Aorta (tissue), 5 donors: ENCODE results near the gene TMEM236. TPM values are rescaled to one million over a fixed set of nuclear protein-coding genes. Genes with fewer than 3 reads are reported as not detected.

Experiments used
- ATAC-seq: fragments of 200-7000 bp; cut with Tn5 transposase; one replicate; pipeline ENCODE4 v1.9.1; 2022; ENCODE audit warnings: moderate library complexity; ENCODE audit not compliant: low FRiP score
- DNase-seq, 2 donors: peaks; one replicate each; pipeline ENCODE4 v3.0.0-alpha.2; 2020
- H3K27ac ChIP-seq, 2 donors: one replicate each; pipeline ENCODE4 v1.5.1; 2013; ENCODE audit warnings: low read length in 2 of 2, mild to moderate bottlenecking in 2 of 2, moderate library complexity in 2 of 2, control low read depth in 1 of 2, inconsistent platforms in 1 of 2, low read depth in 1 of 2
- H3K27me3 ChIP-seq, 2 donors: one replicate each; pipeline ENCODE4 v1.6.1; 2013; ENCODE audit warnings: control low read depth in 1 of 2, low read length in 1 of 2, mild to moderate bottlenecking in 1 of 2, moderate library complexity in 1 of 2; ENCODE audit not compliant: insufficient read depth in 2 of 2, control insufficient read depth in 1 of 2
- H3K36me3 ChIP-seq, 2 donors: one replicate each; pipeline ENCODE4 v1.6.1; 2013; ENCODE audit warnings: control low read depth in 1 of 2, low read length in 1 of 2, mild to moderate bottlenecking in 1 of 2; ENCODE audit not compliant: insufficient read depth in 2 of 2, control insufficient read depth in 1 of 2
- H3K4me1 ChIP-seq, 2 donors: one replicate each; pipeline ENCODE4 v1.6.1; 2013; ENCODE audit warnings: low read length in 2 of 2, control low read depth in 1 of 2, mild to moderate bottlenecking in 1 of 2, moderate library complexity in 1 of 2; ENCODE audit not compliant: insufficient read depth in 2 of 2, control insufficient read depth in 1 of 2
- H3K4me3 ChIP-seq, 2 donors: one replicate each; pipeline ENCODE4 v1.5.1; 2013; ENCODE audit warnings: low read length in 2 of 2, control low read depth in 1 of 2, mild to moderate bottlenecking in 1 of 2
- H3K9me3 ChIP-seq: one replicate; pipeline ENCODE4 v1.6.1; 2013; ENCODE audit warnings: mild to moderate bottlenecking, low read length; ENCODE audit not compliant: control insufficient read depth
- WGBS, 2 donors: extraction: QIAGEN DNeasy Blood & Tissue Kit; methylation state at CpG; one replicate each; pipeline ENCODE4 v1.1.7; 2013; 5-methylcytosine and 5-hydroxymethylcytosine counted together
- intact Hi-C, 2 donors: fragments of 100-400 bp; cut with DNase I; formaldehyde crosslinking; loops; one replicate each; pipeline versions ENCODE4 v1.14.2 to v1.15.0; 2022
- polyA plus RNA-seq, 2 donors: library from polyadenylated mRNA; stranded (reverse); fragments of 200-250 nt; gene quantifications; one replicate each; pipeline ENCODE4 v1.2.3, GENCODE V29; 2013
- total RNA-seq, 2 donors: library from RNA; stranded (reverse); fragmentation: NEBNext Ultra II Directional; extraction: Animal tissue kit (Norgen Biotek cat#: 25700); gene quantifications; one replicate each; pipeline ENCODE4 v1.2.1, GENCODE V29; 2021
- donor health status: healthy with polysubstance abuse.
- donor health status: Bipolar disorder and iron deficiency.
- donor health status: DM: no; HTN: no; CAD: no.
- donor health status: DM: no; HTN: no; CAD: no.
- donor health status: DM: yes; HTN: yes; CAD: no.

TMEM236 gene
- total and polyA plus RNA-seq, 4 donors, result 0.08 to 1.7 (median 1.3) TPM

GRCh38 chr10:17749890-17750289, 2.1 kb upstream of the TMEM236 start:
- no peaks in the 10 kb centered on the region for H3K4me1 ChIP-seq
- H3K4me3 ChIP-seq, result no peak overlapping the region
- WGBS, 2 donors, result 96% methylated on average over 8 of the region's 8 CpGs
- intact Hi-C loops, result no loop called here
- no peak for ATAC-seq
- no peak overlapping the region for H3K27ac ChIP-seq
- DNase-seq, result no peak
- H3K36me3 ChIP-seq, result no peaks in the 10 kb centered on the region
- no peaks in the 10 kb centered on the region for H3K9me3 ChIP-seq
- H3K27me3 ChIP-seq, result no peaks in the 10 kb centered on the region

DNA sequence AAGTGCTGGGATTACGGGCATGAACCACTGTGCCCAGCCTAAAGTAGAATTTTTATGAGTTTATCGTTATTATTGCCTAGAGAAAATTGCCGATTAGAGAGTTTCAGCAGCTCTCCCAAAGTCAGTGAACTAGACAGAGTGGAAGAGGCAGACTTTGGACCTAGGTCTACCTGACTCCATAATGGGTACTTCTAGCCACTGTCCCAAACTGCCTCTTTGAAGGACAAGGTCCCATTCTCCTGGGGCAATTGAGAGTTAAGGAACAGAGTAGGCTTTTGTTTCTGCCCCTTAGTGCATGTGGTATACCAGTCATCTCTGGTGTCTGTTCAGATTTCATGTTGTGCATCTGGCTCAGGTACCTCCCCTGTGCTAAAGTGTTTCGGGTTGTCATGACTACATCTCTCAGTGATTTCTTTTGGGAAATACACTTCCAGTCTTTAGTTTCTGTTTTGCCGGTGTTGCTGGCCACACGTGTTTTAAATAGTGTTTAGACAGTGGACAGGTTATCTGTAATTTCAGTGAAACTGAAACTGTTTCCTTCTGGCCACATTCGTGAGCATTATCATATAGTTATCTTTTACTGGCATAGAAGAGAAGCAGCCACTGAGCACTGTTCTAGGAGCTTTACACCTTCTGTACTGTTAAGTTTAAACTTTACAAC, 4.7 kb downstream of the TMEM236 start:
- Histone ChIP-seq H3K9me3 (no peaks in the 10 kb centered on the region), H3K4me1 (no peaks in the 10 kb centered on the region), H3K36me3 (no peaks in the 10 kb centered on the region), H3K27me3 (no peaks in the 10 kb centered on the region), H3K27ac (no peak overlapping the region), H3K4me3 (no peak overlapping the region)
- intact Hi-C loops, result no loop called here
- 54 to 62% methylated on average over 7 of the region's 7 CpGs for WGBS, 2 donors
- ATAC-seq (no peak), DNase-seq (no peak)

DNA sequence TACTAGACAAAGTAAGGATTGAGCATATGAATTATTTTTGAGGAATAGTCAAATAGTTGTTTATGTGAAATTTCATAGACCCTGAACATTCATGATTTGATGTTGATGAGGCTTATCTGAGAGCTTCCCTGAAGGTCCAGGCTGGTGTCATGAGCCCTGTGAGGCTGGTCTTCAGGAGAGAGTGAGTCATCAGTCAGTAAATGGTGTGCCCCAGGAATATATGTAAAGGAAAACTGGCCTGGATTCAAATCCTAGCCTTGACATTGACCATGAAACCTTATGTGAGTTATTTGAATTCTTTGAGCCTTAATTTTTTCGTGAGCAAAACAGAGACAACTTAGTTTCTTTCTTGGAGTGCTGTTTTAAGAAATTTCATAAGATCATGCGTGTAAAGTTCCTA, 6.2 kb downstream of the TMEM236 start:
- DNase-seq (no peak), ATAC-seq (no peak)
- no peaks in the 10 kb centered on the region for H3K36me3 ChIP-seq
- no peaks in the 10 kb centered on the region for H3K9me3 ChIP-seq
- no peak overlapping the region for H3K27ac ChIP-seq
- H3K4me3 ChIP-seq, result no peak overlapping the region
- 71 to 76% methylated on average over 2 of the region's 2 CpGs for WGBS, 2 donors
- H3K4me1 ChIP-seq, result no peaks in the 10 kb centered on the region
- H3K27me3 ChIP-seq, result no peaks in the 10 kb centered on the region
- intact Hi-C loops, result no loop called here

GRCh38 chr10:17758896-17759295, 6.9 kb downstream of the TMEM236 start:
- Histone ChIP-seq H3K27me3 (no peaks in the 10 kb centered on the region), H3K36me3 (no peaks in the 10 kb centered on the region), H3K9me3 (no peaks in the 10 kb centered on the region), H3K4me1 (no peaks in the 10 kb centered on the region), H3K27ac (no peak overlapping the region), H3K4me3 (no peak overlapping the region)
- intact Hi-C loops, result no loop called here
- no peak for ATAC-seq
- no peak for DNase-seq

DNA sequence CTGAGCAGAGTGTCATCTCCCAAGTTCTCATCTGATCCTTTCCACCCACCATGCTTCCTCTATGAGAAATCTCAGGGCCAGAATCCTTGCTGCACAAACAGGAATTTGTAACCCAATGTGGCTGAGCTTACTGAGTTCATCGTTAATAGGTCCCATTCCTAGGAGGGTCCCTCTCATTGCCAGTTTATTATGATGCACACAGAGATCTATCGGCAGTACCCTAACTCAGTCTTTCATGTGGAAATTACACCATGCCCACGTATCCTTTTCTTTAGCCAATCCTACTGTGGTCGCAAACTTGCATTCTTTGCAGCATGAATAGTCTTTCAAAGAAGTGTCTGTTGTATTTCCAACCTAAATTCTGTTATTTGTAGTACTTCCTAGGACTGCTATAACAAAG, 12.1 kb downstream of the TMEM236 start:
- H3K36me3 ChIP-seq, result no peaks in the 10 kb centered on the region
- ATAC-seq, result no peak
- H3K27ac ChIP-seq, result no peak overlapping the region
- no peak overlapping the region for H3K4me3 ChIP-seq
- H3K4me1 ChIP-seq, result no peaks in the 10 kb centered on the region
- WGBS, 2 donors, result 55 to 58% methylated on average over 4 of the region's 4 CpGs
- DNase-seq, result no peak
- intact Hi-C loops, result no loop called here
- H3K27me3 ChIP-seq, result no peaks in the 10 kb centered on the region
- no peaks in the 10 kb centered on the region for H3K9me3 ChIP-seq

GRCh38 chr10:17765602-17766001, 13.6 kb downstream of the TMEM236 start:
- Histone ChIP-seq H3K9me3 (no peaks in the 10 kb centered on the region), H3K27ac (no peak overlapping the region), H3K4me1 (no peaks in the 10 kb centered on the region), H3K4me3 (no peak overlapping the region), H3K36me3 (no peaks in the 10 kb centered on the region), H3K27me3 (no peaks in the 10 kb centered on the region)
- 56 to 74% methylated on average over 3 of the region's 3 CpGs for WGBS, 2 donors
- DNase-seq, result no peak
- intact Hi-C loops, result no loop called here
- ATAC-seq, result no peak

DNA sequence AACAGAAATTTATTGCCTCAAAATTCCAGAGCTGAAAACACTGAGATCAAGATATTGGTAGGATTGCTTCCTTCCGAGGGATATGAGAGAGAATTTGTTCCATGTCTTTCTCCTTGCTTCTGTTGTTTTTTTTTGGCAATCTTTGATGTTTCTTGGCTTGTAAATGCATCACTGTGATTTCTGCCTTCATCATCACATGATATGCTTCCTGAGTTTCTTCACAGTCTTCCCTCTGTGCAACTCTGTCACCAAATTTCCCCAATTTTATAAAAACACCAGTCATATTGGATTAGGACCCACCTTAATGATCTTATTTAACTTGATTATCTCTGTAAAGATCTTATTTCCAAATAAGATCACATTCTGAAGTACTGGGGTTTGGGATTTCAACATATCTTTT, 14.7 kb downstream of the TMEM236 start:
- Histone ChIP-seq H3K27me3 (no peaks in the 10 kb centered on the region), H3K9me3 (no peaks in the 10 kb centered on the region), H3K4me3 (no peak overlapping the region), H3K36me3 (no peaks in the 10 kb centered on the region), H3K27ac (no peak overlapping the region), H3K4me1 (no peaks in the 10 kb centered on the region)
- DNase-seq, result no peak
- intact Hi-C loops, result no loop called here
- 38 to 84% methylated on average over 1 of the region's 1 CpG for WGBS, 2 donors
- ATAC-seq, result no peak

GRCh38 chr10:17768496-17768895, 16.5 kb downstream of the TMEM236 start:
- ATAC-seq (no peak), DNase-seq (no peak)
- no peaks in the 10 kb centered on the region for H3K36me3 ChIP-seq
- H3K27ac ChIP-seq, result no peak overlapping the region
- no peak overlapping the region for H3K4me3 ChIP-seq
- WGBS, 2 donors, result 92 to 94% methylated on average over 5 of the region's 5 CpGs
- H3K9me3 ChIP-seq, result no peaks in the 10 kb centered on the region
- intact Hi-C loops, result no loop called here
- no peaks in the 10 kb centered on the region for H3K4me1 ChIP-seq
- H3K27me3 ChIP-seq, result no peaks in the 10 kb centered on the region

GRCh38 chr10:17768957-17769356, 17.0 kb downstream of the TMEM236 start:
- H3K4me1 ChIP-seq, result no peaks in the 10 kb centered on the region
- H3K36me3 ChIP-seq, result no peaks in the 10 kb centered on the region
- 41% methylated on average over 5 of the region's 5 CpGs for WGBS, 2 donors
- H3K4me3 ChIP-seq, result no peak overlapping the region
- ATAC-seq, result no peak
- no peak for DNase-seq
- no peak overlapping the region for H3K27ac ChIP-seq
- no peaks in the 10 kb centered on the region for H3K9me3 ChIP-seq
- H3K27me3 ChIP-seq, result no peaks in the 10 kb centered on the region
- intact Hi-C loops, result no loop called here
